Left lung (tissue), 10 donors: ENCODE results near the gene MOCS1. TPM values are rescaled to one million over a fixed set of nuclear protein-coding genes. Genes with fewer than 3 reads are reported as not detected.

ENCODE experiments used
- ATAC-seq: fragments of 200-7000 bp; cut with Tn5 transposase; one replicate; pipeline ENCODE4 v1.9.1; 2020; ENCODE audit warnings: moderate library complexity
- DNase-seq, 4 donors: peaks; one replicate each; pipeline ENCODE4 v3.0.0-alpha.2; 2013 to 2020
- H3K27ac ChIP-seq, 2 donors: fragments of 200-600 bp; sonication (generic) in 1 of 2; one replicate each; pipeline versions ENCODE4 v1.5.0 to v1.8.0; 2020 to 2021
- H3K27me3 ChIP-seq, 2 donors: fragments of 200-600 bp; sonication (generic) in 1 of 2; one replicate each; pipeline versions ENCODE4 v1.5.0 to v1.8.0; 2020 to 2021
- H3K36me3 ChIP-seq, 2 donors: fragments of 200-600 bp; sonication (generic) in 1 of 2; one replicate each; pipeline versions ENCODE4 v1.5.0 to v1.8.0; 2020 to 2021
- H3K4me1 ChIP-seq, 2 donors: fragments of 200-600 bp; one replicate each; pipeline ENCODE4 v1.8.0; 2021
- H3K4me3 ChIP-seq, 2 donors: fragments of 200-600 bp; sonication (generic) in 1 of 2; one replicate each; pipeline versions ENCODE4 v1.5.0 to v1.8.0; 2020 to 2021; ENCODE audit warnings: mild to moderate bottlenecking in 1 of 2
- H3K9me3 ChIP-seq, 2 donors: fragments of 200-600 bp; sonication (generic) in 1 of 2; one replicate each; pipeline versions ENCODE4 v1.5.0 to v1.8.0; 2020 to 2021
- CTCF ChIP-seq, 2 donors: fragments of 200-600 bp; sonication (generic) in 1 of 2; IDR thresholded peaks; one replicate each; pipeline versions ENCODE4 v1.5.0 to v1.8.0; 2021; ENCODE audit warnings: antibody characterized with exemption in 2 of 2
- intact Hi-C, 2 donors: fragments of 100-400 bp; cut with DNase I; formaldehyde crosslinking; loops; one replicate each; pipeline versions ENCODE4 v1.11.2 to v1.14.2; 2022
- polyA plus RNA-seq, 6 donors: library from polyadenylated mRNA; unstranded; fragments of 120-200 nt; gene quantifications; one replicate each; pipeline ENCODE4 v1.2.1, GENCODE V29; 2013; ENCODE audit not compliant: insufficient read length in 6 of 6
- total RNA-seq, 2 donors: library from RNA; stranded (reverse); fragmentation: NEBNext Ultra II Directional; extraction: Animal tissue kit (Norgen Biotek cat#: 25700); gene quantifications; one replicate each; pipeline ENCODE4 v1.2.1, GENCODE V29; 2021
- donor health status: DM: no; HTN: yes; CAD: no.
- donor health status: DM: no; HTN: no; CAD: no.

Gene MOCS1
- total and polyA plus RNA-seq, 8 donors = 18.0 to 29.0 (median 23.2) TPM

GRCh38 chr6:39910744-39911143 lies 23.5 kb downstream of the MOCS1 start:
- Histone ChIP-seq H3K27me3 (no peaks in the 10 kb centered on the region), H3K4me3 (no peak overlapping the region), H3K36me3 (peaks cover 0 to 39% of the 10 kb centered on the region in 2 donors), H3K9me3 (no peaks in the 10 kb centered on the region), H3K4me1 (no peaks in the 10 kb centered on the region), H3K27ac (no peak overlapping the region)
- DNase-seq (no peak), ATAC-seq (no peak)
- no peak for TF ChIP-seq CTCF (IDR thresholded peaks at IDR 0.05)
- intact Hi-C loops = no loop called here

- no peak for ATAC-seq
- Histone ChIP-seq H3K36me3 (peaks cover 0 to 33% of the 10 kb centered on the region in 2 donors), H3K27me3 (no peaks in the 10 kb centered on the region), H3K9me3 (no peaks in the 10 kb centered on the region), H3K27ac (no peak overlapping the region), H3K4me3 (no peak overlapping the region), H3K4me1 (no peaks in the 10 kb centered on the region)
- intact Hi-C loops = no loop called here
- no peak for DNase-seq
- no peak for TF ChIP-seq CTCF (IDR thresholded peaks at IDR 0.05)
Measured at GRCh38 chr6:39910164-39910563, 24.1 kb downstream of the MOCS1 start.

- intact Hi-C loops = no loop called here
- ATAC-seq (no peak), DNase-seq (no peak)
- H3K27ac ChIP-seq = no peak overlapping the region
- no peaks in the 10 kb centered on the region for H3K4me1 ChIP-seq
- peaks cover 0 to 29% of the 10 kb centered on the region in 2 donors for H3K36me3 ChIP-seq
- TF ChIP-seq CTCF (IDR thresholded peaks at IDR 0.05) = no peak
- no peaks in the 10 kb centered on the region for H3K9me3 ChIP-seq
- H3K27me3 ChIP-seq = no peaks in the 10 kb centered on the region
- no peak overlapping the region for H3K4me3 ChIP-seq
Measured at GRCh38 chr6:39909701-39910100, 24.6 kb downstream of the MOCS1 start.

DNA sequence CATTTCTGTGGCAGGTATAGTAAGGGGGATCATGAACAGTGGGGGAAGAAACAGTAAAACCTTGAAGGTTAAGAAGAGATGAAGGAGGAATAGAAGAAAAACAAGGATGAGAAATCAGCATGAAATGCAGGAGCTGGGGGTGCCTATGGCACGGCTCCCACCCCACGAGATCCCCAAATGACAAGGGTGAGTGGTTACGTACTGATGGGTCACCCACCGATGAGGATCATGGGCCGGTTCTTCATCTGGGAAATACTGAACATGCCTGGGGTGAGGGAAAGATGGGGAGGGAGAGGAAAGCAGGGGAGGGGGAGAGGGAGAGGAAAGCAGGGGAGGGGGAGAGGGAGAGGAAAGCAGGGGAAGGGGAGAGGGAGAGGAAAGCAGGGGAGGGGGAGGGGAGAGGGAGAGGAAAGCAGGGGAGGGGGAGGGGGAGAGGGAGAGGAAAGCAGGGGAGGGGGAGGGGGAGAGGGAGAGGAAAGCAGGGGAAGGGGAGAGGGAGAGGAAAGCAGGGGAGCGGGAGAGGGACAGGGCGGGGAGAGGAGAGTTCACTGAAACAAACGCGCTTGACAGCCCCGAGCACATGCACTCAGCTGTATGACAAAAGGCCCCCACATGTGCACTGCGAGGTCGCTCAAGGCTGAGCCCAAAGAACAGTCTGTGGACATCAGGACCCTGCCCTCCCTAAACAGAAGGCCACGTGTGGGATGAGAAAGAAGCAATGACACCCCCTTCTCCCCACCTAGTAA lies 25.3 kb downstream of the MOCS1 start:
- ATAC-seq (no peak), DNase-seq (no peak)
- TF ChIP-seq CTCF (IDR thresholded peaks at IDR 0.05) = no peak
- intact Hi-C loops = no loop called here
- H3K36me3 ChIP-seq = peaks cover 0 to 34% of the 10 kb centered on the region in 2 donors
- no peaks in the 10 kb centered on the region for H3K4me1 ChIP-seq
- no peak overlapping the region for H3K4me3 ChIP-seq
- H3K27me3 ChIP-seq = no peaks in the 10 kb centered on the region
- no peak overlapping the region for H3K27ac ChIP-seq
- no peaks in the 10 kb centered on the region for H3K9me3 ChIP-seq

GRCh38 chr6:39907871-39908575 lies 26.2 kb downstream of the MOCS1 start:
- no peaks in the 10 kb centered on the region for H3K27me3 ChIP-seq
- H3K4me1 ChIP-seq = no peaks in the 10 kb centered on the region
- no peak overlapping the region for H3K27ac ChIP-seq
- DNase-seq (no peak), ATAC-seq (no peak)
- intact Hi-C loops = no loop called here
- H3K9me3 ChIP-seq = no peaks in the 10 kb centered on the region
- no peak overlapping the region for H3K4me3 ChIP-seq
- peaks cover 0 to 35% of the 10 kb centered on the region in 2 donors for H3K36me3 ChIP-seq
- TF ChIP-seq CTCF (IDR thresholded peaks at IDR 0.05) = no peak
